Measurements from ENCODE around the gene PLPPR5.

DNA sequence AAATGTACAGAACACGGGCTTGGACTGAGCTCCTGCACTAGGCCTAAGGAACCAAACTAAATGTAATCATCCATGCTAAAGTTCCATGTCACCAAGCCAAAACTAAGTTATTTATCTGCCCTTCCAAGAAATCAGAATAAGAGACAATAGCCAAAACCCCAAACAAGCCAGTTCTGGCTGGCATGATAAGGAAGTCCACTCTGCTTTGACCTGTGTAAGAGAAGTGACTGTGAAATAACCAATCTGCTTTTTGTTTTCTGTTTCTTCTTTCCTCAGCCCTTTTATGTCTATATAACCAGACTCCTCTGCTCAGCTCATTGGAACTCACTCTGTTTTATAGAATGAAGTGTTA lies 15.1 kb downstream of the PLPPR5 start:
- TF ChIP-seq ZNF24 (tag by site-specific recombination; IDR thresholded peaks at IDR 0.05) (no peak), ZNF239 (tag by site-specific recombination; IDR thresholded peaks at IDR 0.05) (no peak)

Measured in HEK293 (cell line).